Measurements from ENCODE around the gene TNS3. TPM values are rescaled to one million over a fixed set of nuclear protein-coding genes. Genes with fewer than 3 reads are reported as not detected.

TNS3 gene
- polyA plus RNA-seq, 3 donors, result 5.2 to 30.3 (median 7.9) TPM

DNA sequence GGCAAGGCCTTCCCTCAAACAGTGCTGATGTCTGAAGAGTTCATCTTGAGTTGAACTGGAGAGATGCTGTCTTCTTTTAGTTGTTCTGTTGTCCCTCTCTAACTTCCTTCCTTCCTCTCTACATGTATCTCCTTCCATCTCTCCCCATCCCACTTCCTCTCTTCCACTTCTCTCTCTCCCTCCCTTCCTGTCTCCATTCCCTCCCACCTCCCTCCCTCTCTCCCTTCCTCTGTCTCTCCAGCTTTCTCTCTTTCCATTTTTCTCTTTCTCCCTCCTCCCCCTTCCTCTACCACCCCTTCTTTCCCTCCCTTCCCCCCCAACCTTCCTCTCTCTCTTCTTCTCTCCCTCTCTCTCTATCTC, 40.7 kb upstream of the TNS3 start:
- DNase-seq, result no peak
- intact Hi-C loops (cut with micrococcal nuclease), result no loop called here
- H3K9me3 Mint-ChIP-seq, result no peaks in the 10 kb centered on the region
- peaks cover 15% of the 10 kb centered on the region for H3K4me1 Mint-ChIP-seq
- no peaks in the 10 kb centered on the region for H3K79me2 ChIP-seq (ENCODE audit: insufficient read depth, low read length)
- TF ChIP-seq, protein P1, sequence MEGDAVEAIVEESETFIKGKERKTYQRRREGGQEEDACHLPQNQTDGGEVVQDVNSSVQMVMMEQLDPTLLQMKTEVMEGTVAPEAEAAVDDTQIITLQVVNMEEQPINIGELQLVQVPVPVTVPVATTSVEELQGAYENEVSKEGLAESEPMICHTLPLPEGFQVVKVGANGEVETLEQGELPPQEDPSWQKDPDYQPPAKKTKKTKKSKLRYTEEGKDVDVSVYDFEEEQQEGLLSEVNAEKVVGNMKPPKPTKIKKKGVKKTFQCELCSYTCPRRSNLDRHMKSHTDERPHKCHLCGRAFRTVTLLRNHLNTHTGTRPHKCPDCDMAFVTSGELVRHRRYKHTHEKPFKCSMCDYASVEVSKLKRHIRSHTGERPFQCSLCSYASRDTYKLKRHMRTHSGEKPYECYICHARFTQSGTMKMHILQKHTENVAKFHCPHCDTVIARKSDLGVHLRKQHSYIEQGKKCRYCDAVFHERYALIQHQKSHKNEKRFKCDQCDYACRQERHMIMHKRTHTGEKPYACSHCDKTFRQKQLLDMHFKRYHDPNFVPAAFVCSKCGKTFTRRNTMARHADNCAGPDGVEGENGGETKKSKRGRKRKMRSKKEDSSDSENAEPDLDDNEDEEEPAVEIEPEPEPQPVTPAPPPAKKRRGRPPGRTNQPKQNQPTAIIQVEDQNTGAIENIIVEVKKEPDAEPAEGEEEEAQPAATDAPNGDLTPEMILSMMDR (IDR thresholded peaks at IDR 0.05), result no peak
- no peaks in the 10 kb centered on the region for H3K27me3 ChIP-seq (ENCODE audit: control insufficient read depth in 2 of 2, insufficient read depth in 2 of 2, low read length in 2 of 2)
- no peaks in the 10 kb centered on the region for H3K9me3 ChIP-seq (replicated peaks in 1 of 2; ENCODE audit: control insufficient read depth in 1 of 2, insufficient read depth in 1 of 2, low read length in 2 of 2)
- H3K4me2 ChIP-seq (replicated peaks; ENCODE audit: extremely low read depth, low read length, poor library complexity, severe bottlenecking), result no peak overlapping the region
- H3K27me3 Mint-ChIP-seq (ENCODE audit: low read depth in 3 of 3), result no peaks in the 10 kb centered on the region
- no peaks in the 10 kb centered on the region for H4K20me1 ChIP-seq (ENCODE audit: insufficient read depth, low read length)
- peaks cover 6 to 9% of the 10 kb centered on the region in 2 donors for H3K4me1 ChIP-seq (ENCODE audit: control insufficient read depth in 1 of 2, insufficient read depth in 2 of 2, low read length in 2 of 2)
- no peak overlapping the region for H2AFZ ChIP-seq (ENCODE audit: insufficient read depth, low read depth, low read length, poor library complexity, severe bottlenecking)
- no peak overlapping the region for H3K4me3 ChIP-seq (replicated peaks in 1 of 3; ENCODE audit: low read depth in 2 of 3, low read length in 3 of 3)
- no peaks in the 10 kb centered on the region for H3K36me3 ChIP-seq (replicated peaks in 1 of 2; ENCODE audit: control insufficient read depth in 1 of 2, insufficient read depth in 2 of 2, low read length in 2 of 2)
- no peak overlapping the region for H3K27ac ChIP-seq (ENCODE audit: low read depth in 1 of 2, low read length in 2 of 2)
- H3K27ac Mint-ChIP-seq, result no peak overlapping the region
- H3K9ac ChIP-seq (ENCODE audit: insufficient read depth, low read length, poor library complexity, severe bottlenecking), result no peak overlapping the region
- no peak overlapping the region for H3K4me3 Mint-ChIP-seq
- no peaks in the 10 kb centered on the region for H3K36me3 Mint-ChIP-seq

DNA sequence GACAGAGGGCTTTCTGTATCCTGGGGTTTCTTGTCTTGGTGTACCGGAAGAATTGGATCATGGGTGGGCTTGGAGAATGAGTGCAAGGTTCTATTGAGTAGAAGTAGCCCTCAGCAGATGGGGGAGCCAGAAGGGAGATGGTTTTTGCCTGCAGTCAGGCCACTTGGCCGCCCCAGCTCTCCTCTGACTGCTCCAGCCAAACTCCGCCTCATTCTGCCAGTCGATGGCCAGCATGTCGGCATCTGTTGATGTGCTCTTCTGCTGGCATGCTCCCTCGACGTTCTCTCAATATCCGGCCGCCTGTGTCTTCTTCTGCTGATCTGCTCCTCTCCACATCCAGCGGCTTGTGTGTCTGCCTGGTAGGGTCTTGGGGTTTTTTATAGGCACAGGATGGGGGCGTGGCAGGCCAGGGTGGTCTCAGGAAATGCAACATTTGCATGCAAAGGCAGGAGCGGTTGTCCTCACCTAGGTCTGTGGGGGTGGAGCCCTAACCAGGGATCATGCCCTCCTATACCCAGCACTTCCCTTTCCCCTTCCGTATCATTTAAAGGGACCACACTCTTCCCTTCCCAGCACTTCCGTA, 40.2 kb upstream of the TNS3 start:
- Histone ChIP-seq H3K9me3 (replicated peaks in 1 of 2; ENCODE audit: control insufficient read depth in 1 of 2, insufficient read depth in 1 of 2, low read length in 2 of 2) (no peaks in the 10 kb centered on the region), H3K4me1 (ENCODE audit: control insufficient read depth in 1 of 2, insufficient read depth in 2 of 2, low read length in 2 of 2) (peaks cover 6 to 9% of the 10 kb centered on the region in 2 donors), H3K27me3 (ENCODE audit: control insufficient read depth in 2 of 2, insufficient read depth in 2 of 2, low read length in 2 of 2) (no peaks in the 10 kb centered on the region), H3K4me2 (replicated peaks; ENCODE audit: extremely low read depth, low read length, poor library complexity, severe bottlenecking) (no peak overlapping the region), H3K4me3 (replicated peaks in 1 of 3; ENCODE audit: low read depth in 2 of 3, low read length in 3 of 3) (no peak overlapping the region), H2AFZ (ENCODE audit: insufficient read depth, low read depth, low read length, poor library complexity, severe bottlenecking) (no peak overlapping the region), H3K27ac (ENCODE audit: low read depth in 1 of 2, low read length in 2 of 2) (no peak overlapping the region), H3K36me3 (replicated peaks in 1 of 2; ENCODE audit: control insufficient read depth in 1 of 2, insufficient read depth in 2 of 2, low read length in 2 of 2) (no peaks in the 10 kb centered on the region), H3K79me2 (ENCODE audit: insufficient read depth, low read length) (no peaks in the 10 kb centered on the region), H3K9ac (ENCODE audit: insufficient read depth, low read length, poor library complexity, severe bottlenecking) (no peak overlapping the region), H4K20me1 (ENCODE audit: insufficient read depth, low read length) (no peaks in the 10 kb centered on the region)
- WGBS (ENCODE audit: insufficient coverage), result 88% methylated on average over 9 of the region's 14 CpGs
- Mint-ChIP-seq H3K27me3 (ENCODE audit: low read depth in 3 of 3) (no peaks in the 10 kb centered on the region), H3K27ac (peak overlapping the region in 1 of 7 donors; percentile 17), H3K4me3 (no peak overlapping the region), H3K4me1 (peaks cover 11% of the 10 kb centered on the region), H3K36me3 (no peaks in the 10 kb centered on the region), H3K9me3 (no peaks in the 10 kb centered on the region)
- intact Hi-C loops (cut with micrococcal nuclease), result no loop called here
- DNase-seq, result no peak
- TF ChIP-seq, protein P1 (IDR thresholded peaks at IDR 0.05), result no peak

All from CD14-positive monocyte (primary cell).